Panc1 (cell line): ENCODE measurements around the gene DEPDC1.

Experiments
- POLR2AphosphoS5 ChIP-seq: IDR thresholded peaks from 2 replicates; pipeline ENCODE4 v1.6.1; 2012; ENCODE audit warnings: mild to moderate bottlenecking, low read depth, low read length, moderate library complexity
- SIN3A ChIP-seq: IDR thresholded peaks from 2 replicates; pipeline ENCODE4 v1.6.1; 2012; ENCODE audit warnings: low read depth, mild to moderate bottlenecking, low read length, moderate library complexity, borderline replicate concordance; ENCODE audit not compliant: insufficient read depth
- TCF7L2 ChIP-seq: IDR thresholded peaks from 2 replicates; pipeline ENCODE4 v1.6.1; 2011; ENCODE audit warnings: mild to moderate bottlenecking, low read depth, low read length, inconsistent platforms
- TF ChIP-seq, protein P1 (sequence below): fragments of 450-650 bp; IDR thresholded peaks from 2 replicates; pipeline ENCODE4 v1.5.1; 2017; ENCODE audit warnings: mild to moderate bottlenecking
- TF ChIP-seq, protein P2 (sequence below), 2 experiments: IDR thresholded peaks; 2 replicates each; pipeline ENCODE4 v1.6.1; 2011 to 2012; ENCODE audit warnings: low read depth in 2 of 2, control low read depth in 1 of 2, low read length in 1 of 2, mild to moderate bottlenecking in 1 of 2, moderate library complexity in 1 of 2; ENCODE audit not compliant: insufficient read depth in 1 of 2

DNA sequence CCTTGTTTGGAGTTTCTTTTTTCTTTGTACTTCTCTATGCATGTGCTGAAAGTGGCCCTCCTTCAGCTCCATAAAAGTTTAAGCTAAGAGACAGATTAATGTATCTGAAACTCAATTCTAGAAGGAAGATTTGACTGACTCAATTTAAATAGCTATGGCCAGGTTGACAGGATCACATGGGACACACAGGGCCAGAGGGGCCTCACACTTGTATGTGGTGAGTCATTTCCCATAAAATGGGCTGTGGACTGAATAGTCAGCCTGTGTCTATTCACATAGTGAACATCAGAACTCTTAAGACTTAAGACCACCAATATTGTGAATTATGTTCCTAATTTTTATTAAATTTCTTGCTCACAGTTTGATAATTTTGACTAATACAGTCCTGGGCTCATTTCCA, 45.7 kb upstream of the DEPDC1 start:
- TF ChIP-seq, protein P1, sequence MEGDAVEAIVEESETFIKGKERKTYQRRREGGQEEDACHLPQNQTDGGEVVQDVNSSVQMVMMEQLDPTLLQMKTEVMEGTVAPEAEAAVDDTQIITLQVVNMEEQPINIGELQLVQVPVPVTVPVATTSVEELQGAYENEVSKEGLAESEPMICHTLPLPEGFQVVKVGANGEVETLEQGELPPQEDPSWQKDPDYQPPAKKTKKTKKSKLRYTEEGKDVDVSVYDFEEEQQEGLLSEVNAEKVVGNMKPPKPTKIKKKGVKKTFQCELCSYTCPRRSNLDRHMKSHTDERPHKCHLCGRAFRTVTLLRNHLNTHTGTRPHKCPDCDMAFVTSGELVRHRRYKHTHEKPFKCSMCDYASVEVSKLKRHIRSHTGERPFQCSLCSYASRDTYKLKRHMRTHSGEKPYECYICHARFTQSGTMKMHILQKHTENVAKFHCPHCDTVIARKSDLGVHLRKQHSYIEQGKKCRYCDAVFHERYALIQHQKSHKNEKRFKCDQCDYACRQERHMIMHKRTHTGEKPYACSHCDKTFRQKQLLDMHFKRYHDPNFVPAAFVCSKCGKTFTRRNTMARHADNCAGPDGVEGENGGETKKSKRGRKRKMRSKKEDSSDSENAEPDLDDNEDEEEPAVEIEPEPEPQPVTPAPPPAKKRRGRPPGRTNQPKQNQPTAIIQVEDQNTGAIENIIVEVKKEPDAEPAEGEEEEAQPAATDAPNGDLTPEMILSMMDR = no peak
- no peak for TF ChIP-seq POLR2AphosphoS5
- TF ChIP-seq, protein P2, sequence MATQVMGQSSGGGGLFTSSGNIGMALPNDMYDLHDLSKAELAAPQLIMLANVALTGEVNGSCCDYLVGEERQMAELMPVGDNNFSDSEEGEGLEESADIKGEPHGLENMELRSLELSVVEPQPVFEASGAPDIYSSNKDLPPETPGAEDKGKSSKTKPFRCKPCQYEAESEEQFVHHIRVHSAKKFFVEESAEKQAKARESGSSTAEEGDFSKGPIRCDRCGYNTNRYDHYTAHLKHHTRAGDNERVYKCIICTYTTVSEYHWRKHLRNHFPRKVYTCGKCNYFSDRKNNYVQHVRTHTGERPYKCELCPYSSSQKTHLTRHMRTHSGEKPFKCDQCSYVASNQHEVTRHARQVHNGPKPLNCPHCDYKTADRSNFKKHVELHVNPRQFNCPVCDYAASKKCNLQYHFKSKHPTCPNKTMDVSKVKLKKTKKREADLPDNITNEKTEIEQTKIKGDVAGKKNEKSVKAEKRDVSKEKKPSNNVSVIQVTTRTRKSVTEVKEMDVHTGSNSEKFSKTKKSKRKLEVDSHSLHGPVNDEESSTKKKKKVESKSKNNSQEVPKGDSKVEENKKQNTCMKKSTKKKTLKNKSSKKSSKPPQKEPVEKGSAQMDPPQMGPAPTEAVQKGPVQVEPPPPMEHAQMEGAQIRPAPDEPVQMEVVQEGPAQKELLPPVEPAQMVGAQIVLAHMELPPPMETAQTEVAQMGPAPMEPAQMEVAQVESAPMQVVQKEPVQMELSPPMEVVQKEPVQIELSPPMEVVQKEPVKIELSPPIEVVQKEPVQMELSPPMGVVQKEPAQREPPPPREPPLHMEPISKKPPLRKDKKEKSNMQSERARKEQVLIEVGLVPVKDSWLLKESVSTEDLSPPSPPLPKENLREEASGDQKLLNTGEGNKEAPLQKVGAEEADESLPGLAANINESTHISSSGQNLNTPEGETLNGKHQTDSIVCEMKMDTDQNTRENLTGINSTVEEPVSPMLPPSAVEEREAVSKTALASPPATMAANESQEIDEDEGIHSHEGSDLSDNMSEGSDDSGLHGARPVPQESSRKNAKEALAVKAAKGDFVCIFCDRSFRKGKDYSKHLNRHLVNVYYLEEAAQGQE (IDR thresholded peaks at IDR 0.05; ENCODE audit: insufficient read depth in 1 of 2, low read depth in 2 of 2, low read length in 1 of 2) = no peak
- no peak for TF ChIP-seq TCF7L2
- no peak for TF ChIP-seq SIN3A
